ENCODE measurements around the gene MYO3A.

The MYO3A gene, protein sequence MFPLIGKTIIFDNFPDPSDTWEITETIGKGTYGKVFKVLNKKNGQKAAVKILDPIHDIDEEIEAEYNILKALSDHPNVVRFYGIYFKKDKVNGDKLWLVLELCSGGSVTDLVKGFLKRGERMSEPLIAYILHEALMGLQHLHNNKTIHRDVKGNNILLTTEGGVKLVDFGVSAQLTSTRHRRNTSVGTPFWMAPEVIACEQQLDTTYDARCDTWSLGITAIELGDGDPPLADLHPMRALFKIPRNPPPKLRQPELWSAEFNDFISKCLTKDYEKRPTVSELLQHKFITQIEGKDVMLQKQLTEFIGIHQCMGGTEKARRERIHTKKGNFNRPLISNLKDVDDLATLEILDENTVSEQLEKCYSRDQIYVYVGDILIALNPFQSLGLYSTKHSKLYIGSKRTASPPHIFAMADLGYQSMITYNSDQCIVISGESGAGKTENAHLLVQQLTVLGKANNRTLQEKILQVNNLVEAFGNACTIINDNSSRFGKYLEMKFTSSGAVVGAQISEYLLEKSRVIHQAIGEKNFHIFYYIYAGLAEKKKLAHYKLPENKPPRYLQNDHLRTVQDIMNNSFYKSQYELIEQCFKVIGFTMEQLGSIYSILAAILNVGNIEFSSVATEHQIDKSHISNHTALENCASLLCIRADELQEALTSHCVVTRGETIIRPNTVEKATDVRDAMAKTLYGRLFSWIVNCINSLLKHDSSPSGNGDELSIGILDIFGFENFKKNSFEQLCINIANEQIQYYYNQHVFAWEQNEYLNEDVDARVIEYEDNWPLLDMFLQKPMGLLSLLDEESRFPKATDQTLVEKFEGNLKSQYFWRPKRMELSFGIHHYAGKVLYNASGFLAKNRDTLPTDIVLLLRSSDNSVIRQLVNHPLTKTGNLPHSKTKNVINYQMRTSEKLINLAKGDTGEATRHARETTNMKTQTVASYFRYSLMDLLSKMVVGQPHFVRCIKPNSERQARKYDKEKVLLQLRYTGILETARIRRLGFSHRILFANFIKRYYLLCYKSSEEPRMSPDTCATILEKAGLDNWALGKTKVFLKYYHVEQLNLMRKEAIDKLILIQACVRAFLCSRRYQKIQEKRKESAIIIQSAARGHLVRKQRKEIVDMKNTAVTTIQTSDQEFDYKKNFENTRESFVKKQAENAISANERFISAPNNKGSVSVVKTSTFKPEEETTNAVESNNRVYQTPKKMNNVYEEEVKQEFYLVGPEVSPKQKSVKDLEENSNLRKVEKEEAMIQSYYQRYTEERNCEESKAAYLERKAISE (N-terminal part only)

GRCh38 chr10:25933653-25934608, at the start of gene MYO3A:
Gene MYO3A (plus strand): TSS chr10:25934229. CDS start chr10:25952111, 17,882 bp downstream.
- Histone ChIP-seq H3K4me3 (ENCODE audit: low read depth, low read length) (peak within 1 kb of the TSS; percentile 52), H3K9ac (no peak within 1 kb of the TSS), H3K4me1 (no peaks in the 10 kb centered on the region), H3K9me3 (ENCODE audit: control insufficient read depth, low read length) (no peaks in the 10 kb centered on the region), H3K79me2 (no peaks in the 10 kb centered on the region), H3K27me3 (ENCODE audit: control insufficient read depth, insufficient read depth, low read length) (no peaks in the 10 kb centered on the region), H3K36me3 (ENCODE audit: control insufficient read depth, insufficient read depth, low read length) (no peaks in the 10 kb centered on the region), H3K27ac (no peak within 1 kb of the TSS), H3K4me2 (ENCODE audit: low read length) (peak within 1 kb of the TSS; percentile 82), H2AFZ (peak within 1 kb of the TSS; percentile 61)
- TF ChIP-seq, protein P1, sequence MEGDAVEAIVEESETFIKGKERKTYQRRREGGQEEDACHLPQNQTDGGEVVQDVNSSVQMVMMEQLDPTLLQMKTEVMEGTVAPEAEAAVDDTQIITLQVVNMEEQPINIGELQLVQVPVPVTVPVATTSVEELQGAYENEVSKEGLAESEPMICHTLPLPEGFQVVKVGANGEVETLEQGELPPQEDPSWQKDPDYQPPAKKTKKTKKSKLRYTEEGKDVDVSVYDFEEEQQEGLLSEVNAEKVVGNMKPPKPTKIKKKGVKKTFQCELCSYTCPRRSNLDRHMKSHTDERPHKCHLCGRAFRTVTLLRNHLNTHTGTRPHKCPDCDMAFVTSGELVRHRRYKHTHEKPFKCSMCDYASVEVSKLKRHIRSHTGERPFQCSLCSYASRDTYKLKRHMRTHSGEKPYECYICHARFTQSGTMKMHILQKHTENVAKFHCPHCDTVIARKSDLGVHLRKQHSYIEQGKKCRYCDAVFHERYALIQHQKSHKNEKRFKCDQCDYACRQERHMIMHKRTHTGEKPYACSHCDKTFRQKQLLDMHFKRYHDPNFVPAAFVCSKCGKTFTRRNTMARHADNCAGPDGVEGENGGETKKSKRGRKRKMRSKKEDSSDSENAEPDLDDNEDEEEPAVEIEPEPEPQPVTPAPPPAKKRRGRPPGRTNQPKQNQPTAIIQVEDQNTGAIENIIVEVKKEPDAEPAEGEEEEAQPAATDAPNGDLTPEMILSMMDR (IDR thresholded peaks at IDR 0.05), result no peak

- H2AFZ ChIP-seq, result no peak overlapping the region
- H3K4me3 ChIP-seq (ENCODE audit: low read depth, low read length), result no peak overlapping the region
- no peak overlapping the region for H3K4me2 ChIP-seq (ENCODE audit: low read length)
- no peak overlapping the region for H3K27ac ChIP-seq
- H3K36me3 ChIP-seq (ENCODE audit: control insufficient read depth, insufficient read depth, low read length), result no peaks in the 10 kb centered on the region
- H3K9me3 ChIP-seq (ENCODE audit: control insufficient read depth, low read length), result no peaks in the 10 kb centered on the region
- H3K27me3 ChIP-seq (ENCODE audit: control insufficient read depth, insufficient read depth, low read length), result no peaks in the 10 kb centered on the region
- no peaks in the 10 kb centered on the region for H3K79me2 ChIP-seq
- TF ChIP-seq, protein P1 (IDR thresholded peaks at IDR 0.05), result no peak
- H3K4me1 ChIP-seq, result no peaks in the 10 kb centered on the region
- no peak overlapping the region for H3K9ac ChIP-seq
Measured at GRCh38 chr10:25888627-25889026, 45.4 kb upstream of the MYO3A start.

- no peaks in the 10 kb centered on the region for H3K27me3 ChIP-seq (ENCODE audit: control insufficient read depth, insufficient read depth, low read length)
- H3K9ac ChIP-seq, result no peak overlapping the region
- H3K27ac ChIP-seq, result no peak overlapping the region
- H3K4me2 ChIP-seq (ENCODE audit: low read length), result no peak overlapping the region
- H3K36me3 ChIP-seq (ENCODE audit: control insufficient read depth, insufficient read depth, low read length), result no peaks in the 10 kb centered on the region
- no peaks in the 10 kb centered on the region for H3K9me3 ChIP-seq (ENCODE audit: control insufficient read depth, low read length)
- H3K4me3 ChIP-seq (ENCODE audit: low read depth, low read length), result no peak overlapping the region
- no peak overlapping the region for H2AFZ ChIP-seq
- no peaks in the 10 kb centered on the region for H3K79me2 ChIP-seq
- TF ChIP-seq, protein P1 (IDR thresholded peaks at IDR 0.05), result no peak
- H3K4me1 ChIP-seq, result no peaks in the 10 kb centered on the region
Measured at GRCh38 chr10:25890995-25891394, 43.0 kb upstream of the MYO3A start.

DNA sequence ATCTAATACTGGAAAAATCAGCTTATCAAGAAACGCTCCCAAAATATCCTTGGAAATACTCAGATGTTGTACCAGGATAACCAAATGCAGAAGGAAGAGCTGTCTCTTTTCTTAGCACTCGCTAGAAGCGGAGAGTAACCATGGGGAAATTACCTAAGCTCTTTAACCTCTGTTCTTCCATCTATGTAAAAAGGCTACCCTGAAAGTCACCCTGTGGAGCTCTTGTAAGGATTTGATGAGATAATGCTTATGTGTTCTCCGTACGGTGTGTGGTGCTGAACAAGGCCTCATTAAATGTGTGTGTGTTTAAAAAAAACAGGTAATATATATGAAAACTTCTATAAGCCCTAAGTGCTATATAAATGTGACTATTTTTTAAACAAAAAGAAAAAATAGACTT, 38.2 kb upstream of the MYO3A start:
- no peaks in the 10 kb centered on the region for H3K27me3 ChIP-seq (ENCODE audit: control insufficient read depth, insufficient read depth, low read length)
- no peak overlapping the region for H2AFZ ChIP-seq
- no peak overlapping the region for H3K4me2 ChIP-seq (ENCODE audit: low read length)
- no peaks in the 10 kb centered on the region for H3K4me1 ChIP-seq
- no peaks in the 10 kb centered on the region for H3K9me3 ChIP-seq (ENCODE audit: control insufficient read depth, low read length)
- no peak overlapping the region for H3K4me3 ChIP-seq (ENCODE audit: low read depth, low read length)
- TF ChIP-seq, protein P1 (IDR thresholded peaks at IDR 0.05), result no peak
- H3K79me2 ChIP-seq, result no peaks in the 10 kb centered on the region
- H3K36me3 ChIP-seq (ENCODE audit: control insufficient read depth, insufficient read depth, low read length), result no peaks in the 10 kb centered on the region
- no peak overlapping the region for H3K9ac ChIP-seq
- no peak overlapping the region for H3K27ac ChIP-seq

Measured in parathyroid adenoma (tissue), 2 donors.